ENCODE measurements around the gene SERPINA6.
A peak's percentile ranks its signal among the peaks of the same experiment; 100 is the strongest.

SERPINA6 gene

DNA sequence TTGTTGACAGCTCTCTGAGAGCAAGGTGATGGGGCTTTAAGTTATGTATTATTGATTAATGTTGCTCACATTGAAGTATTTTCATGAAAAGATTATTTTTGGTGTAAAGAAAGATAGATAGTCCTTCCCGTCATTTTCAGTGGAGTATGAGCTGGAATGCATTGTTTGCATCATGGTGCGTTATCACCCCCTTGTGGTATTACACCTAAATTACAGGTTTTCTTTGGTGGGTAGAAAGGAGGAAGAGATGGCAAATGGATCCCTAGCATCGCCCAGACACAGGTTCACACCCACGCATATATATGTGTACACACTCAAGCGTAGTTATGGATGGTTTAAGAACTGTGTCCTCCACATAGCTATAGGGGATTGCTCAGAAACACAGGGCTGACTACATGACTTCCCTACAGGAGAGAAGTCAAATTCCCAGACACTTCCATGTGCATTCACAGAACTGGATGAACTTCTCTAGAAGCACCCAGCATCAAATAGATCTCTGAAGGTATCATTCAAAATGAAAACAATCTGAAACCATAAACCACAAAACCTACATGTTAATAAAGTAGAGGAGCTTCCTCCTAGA is 15.6 kb downstream of the SERPINA6 start:
- peaks cover 13% of the 10 kb centered on the region; the same call in 1 of the 2 replicates for H3K9me3 ChIP-seq (ENCODE audit: insufficient read depth, low read depth, low read length)
- H3K9me2 ChIP-seq (replicated peaks; ENCODE audit: low read depth, low read length), result no peaks in the 10 kb centered on the region
- no peaks in the 10 kb centered on the region for H3K27me3 ChIP-seq (ENCODE audit: insufficient read depth, low read length, poor library complexity, severe bottlenecking)
- no peak overlapping the region for H3K9ac ChIP-seq (ENCODE audit: low read depth, low read length, poor library complexity, severe bottlenecking)
- no peak overlapping the region for H3K4me2 ChIP-seq (ENCODE audit: low read depth, low read length, poor library complexity, severe bottlenecking)
- H3K4me1 ChIP-seq (ENCODE audit: insufficient read depth, low read length, poor library complexity, severe bottlenecking), result no peaks in the 10 kb centered on the region
- H3F3A ChIP-seq (ENCODE audit: low read depth), result no peaks in the 10 kb centered on the region
- no peak overlapping the region for H3K4me3 ChIP-seq (ENCODE audit: low read length, poor library complexity, severe bottlenecking)
- no peaks in the 10 kb centered on the region for H3K79me2 ChIP-seq (ENCODE audit: insufficient read depth, low read length)
- TF ChIP-seq, protein P1, sequence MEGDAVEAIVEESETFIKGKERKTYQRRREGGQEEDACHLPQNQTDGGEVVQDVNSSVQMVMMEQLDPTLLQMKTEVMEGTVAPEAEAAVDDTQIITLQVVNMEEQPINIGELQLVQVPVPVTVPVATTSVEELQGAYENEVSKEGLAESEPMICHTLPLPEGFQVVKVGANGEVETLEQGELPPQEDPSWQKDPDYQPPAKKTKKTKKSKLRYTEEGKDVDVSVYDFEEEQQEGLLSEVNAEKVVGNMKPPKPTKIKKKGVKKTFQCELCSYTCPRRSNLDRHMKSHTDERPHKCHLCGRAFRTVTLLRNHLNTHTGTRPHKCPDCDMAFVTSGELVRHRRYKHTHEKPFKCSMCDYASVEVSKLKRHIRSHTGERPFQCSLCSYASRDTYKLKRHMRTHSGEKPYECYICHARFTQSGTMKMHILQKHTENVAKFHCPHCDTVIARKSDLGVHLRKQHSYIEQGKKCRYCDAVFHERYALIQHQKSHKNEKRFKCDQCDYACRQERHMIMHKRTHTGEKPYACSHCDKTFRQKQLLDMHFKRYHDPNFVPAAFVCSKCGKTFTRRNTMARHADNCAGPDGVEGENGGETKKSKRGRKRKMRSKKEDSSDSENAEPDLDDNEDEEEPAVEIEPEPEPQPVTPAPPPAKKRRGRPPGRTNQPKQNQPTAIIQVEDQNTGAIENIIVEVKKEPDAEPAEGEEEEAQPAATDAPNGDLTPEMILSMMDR (conservative IDR thresholded peaks at IDR 0.05; ENCODE audit: low read length), result peak; percentile 28; the same call in 1 of the 2 replicates
- no peak for TF ChIP-seq EZH2phosphoT487 (IDR thresholded peaks at IDR 0.05; ENCODE audit: borderline replicate concordance)
- H3K36me3 ChIP-seq (ENCODE audit: insufficient read depth, low read length), result no peaks in the 10 kb centered on the region
- no peaks in the 10 kb centered on the region for H4K20me1 ChIP-seq (ENCODE audit: insufficient read depth, low read length, poor library complexity, severe bottlenecking)
- H2AFZ ChIP-seq (ENCODE audit: low read length), result no peak overlapping the region

GRCh38 chr14:94306047-94306978 is 16.8 kb downstream of the SERPINA6 start:
- Histone ChIP-seq H3K9ac (ENCODE audit: low read depth, low read length, poor library complexity, severe bottlenecking) (no peak overlapping the region), H4K20me1 (ENCODE audit: insufficient read depth, low read length, poor library complexity, severe bottlenecking) (no peaks in the 10 kb centered on the region), H3K27me3 (ENCODE audit: insufficient read depth, low read length, poor library complexity, severe bottlenecking) (no peaks in the 10 kb centered on the region), H3K9me3 (ENCODE audit: insufficient read depth, low read depth, low read length) (peaks cover 13% of the 10 kb centered on the region; the same call in 1 of the 2 replicates), H2AFZ (ENCODE audit: low read length) (no peak overlapping the region), H3K36me3 (ENCODE audit: insufficient read depth, low read length) (no peaks in the 10 kb centered on the region), H3K4me3 (ENCODE audit: low read length, poor library complexity, severe bottlenecking) (no peak overlapping the region), H3K4me2 (ENCODE audit: low read depth, low read length, poor library complexity, severe bottlenecking) (no peak overlapping the region), H3K79me2 (ENCODE audit: insufficient read depth, low read length) (no peaks in the 10 kb centered on the region), H3K9me2 (replicated peaks; ENCODE audit: low read depth, low read length) (no peaks in the 10 kb centered on the region), H3K4me1 (ENCODE audit: insufficient read depth, low read length, poor library complexity, severe bottlenecking) (no peaks in the 10 kb centered on the region), H3F3A (ENCODE audit: low read depth) (no peaks in the 10 kb centered on the region)
- no peak for TF ChIP-seq EZH2phosphoT487 (IDR thresholded peaks at IDR 0.05; ENCODE audit: borderline replicate concordance)
- TF ChIP-seq, protein P1 (conservative IDR thresholded peaks at IDR 0.05; ENCODE audit: low read length), result no peak

DNA sequence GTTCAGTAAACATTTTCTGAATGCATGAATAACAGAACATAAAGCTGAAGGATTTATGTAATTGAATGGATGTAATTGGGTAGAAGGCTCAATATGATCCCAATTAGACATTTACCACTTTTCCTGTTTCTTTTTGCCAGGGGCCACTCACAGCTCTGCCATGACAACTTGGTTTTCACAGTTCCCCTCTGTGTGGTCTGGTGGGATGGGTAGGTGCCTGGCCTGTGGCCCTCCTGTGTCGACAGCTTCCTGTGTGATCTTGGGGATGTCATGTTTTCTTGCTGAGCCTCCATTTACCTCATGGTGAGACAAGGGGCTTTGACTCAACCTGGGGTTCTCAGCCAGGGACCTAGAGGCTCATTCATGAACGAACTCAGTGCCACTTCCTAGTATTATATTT is 17.5 kb downstream of the SERPINA6 start:
- Histone ChIP-seq H2AFZ (ENCODE audit: low read length) (no peak overlapping the region), H3K4me3 (ENCODE audit: low read length, poor library complexity, severe bottlenecking) (no peak overlapping the region), H3K9me3 (ENCODE audit: insufficient read depth, low read depth, low read length) (peaks cover 13% of the 10 kb centered on the region; the same call in 1 of the 2 replicates), H3K27me3 (ENCODE audit: insufficient read depth, low read length, poor library complexity, severe bottlenecking) (no peaks in the 10 kb centered on the region), H3K4me2 (ENCODE audit: low read depth, low read length, poor library complexity, severe bottlenecking) (no peak overlapping the region), H3K9ac (ENCODE audit: low read depth, low read length, poor library complexity, severe bottlenecking) (no peak overlapping the region), H3K36me3 (ENCODE audit: insufficient read depth, low read length) (no peaks in the 10 kb centered on the region), H3K79me2 (ENCODE audit: insufficient read depth, low read length) (no peaks in the 10 kb centered on the region), H4K20me1 (ENCODE audit: insufficient read depth, low read length, poor library complexity, severe bottlenecking) (no peaks in the 10 kb centered on the region), H3K4me1 (ENCODE audit: insufficient read depth, low read length, poor library complexity, severe bottlenecking) (no peaks in the 10 kb centered on the region), H3K9me2 (replicated peaks; ENCODE audit: low read depth, low read length) (no peaks in the 10 kb centered on the region), H3F3A (ENCODE audit: low read depth) (no peaks in the 10 kb centered on the region)
- TF ChIP-seq, protein P1 (conservative IDR thresholded peaks at IDR 0.05; ENCODE audit: low read length), result no peak
- TF ChIP-seq EZH2phosphoT487 (IDR thresholded peaks at IDR 0.05; ENCODE audit: borderline replicate concordance), result no peak
